ENCODE data around the gene ACTR1B.

DNA sequence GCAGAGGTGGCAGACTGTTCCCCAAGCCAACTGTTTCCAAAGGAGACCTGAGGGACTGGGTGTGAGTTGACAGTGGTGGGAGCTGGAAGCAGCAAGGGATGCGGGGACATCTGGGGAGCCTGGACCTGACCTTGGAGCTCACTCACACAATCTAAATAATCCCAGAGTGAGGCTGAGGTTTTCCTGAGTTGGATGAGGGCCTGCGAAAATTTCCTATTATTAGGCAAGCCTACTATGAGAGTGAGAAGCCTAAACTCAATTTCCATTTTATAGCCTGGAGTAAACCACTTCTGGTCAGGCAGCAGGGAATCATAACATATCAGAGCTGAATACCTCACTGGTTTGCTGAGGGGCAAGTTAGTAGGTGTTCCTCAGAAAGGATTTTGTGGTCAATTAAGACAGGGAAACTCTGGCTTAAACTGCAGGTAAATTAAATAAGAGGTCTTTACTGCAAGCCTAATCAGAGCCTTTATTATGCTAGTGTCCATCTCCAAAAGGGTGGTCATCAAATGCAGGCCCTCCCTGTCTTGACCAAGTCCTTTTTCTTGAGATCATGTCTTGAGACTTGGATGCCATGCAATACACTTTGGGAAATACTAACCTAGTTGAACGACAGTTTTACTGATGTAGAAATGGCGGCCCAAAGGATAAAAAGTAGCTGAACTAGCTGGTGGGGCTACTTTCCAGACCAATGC lies 19.7 kb downstream of the ACTR1B start:
- no peak for TF ChIP-seq POLR2A (IDR thresholded peaks at IDR 0.05)
- TF ChIP-seq, protein P1, sequence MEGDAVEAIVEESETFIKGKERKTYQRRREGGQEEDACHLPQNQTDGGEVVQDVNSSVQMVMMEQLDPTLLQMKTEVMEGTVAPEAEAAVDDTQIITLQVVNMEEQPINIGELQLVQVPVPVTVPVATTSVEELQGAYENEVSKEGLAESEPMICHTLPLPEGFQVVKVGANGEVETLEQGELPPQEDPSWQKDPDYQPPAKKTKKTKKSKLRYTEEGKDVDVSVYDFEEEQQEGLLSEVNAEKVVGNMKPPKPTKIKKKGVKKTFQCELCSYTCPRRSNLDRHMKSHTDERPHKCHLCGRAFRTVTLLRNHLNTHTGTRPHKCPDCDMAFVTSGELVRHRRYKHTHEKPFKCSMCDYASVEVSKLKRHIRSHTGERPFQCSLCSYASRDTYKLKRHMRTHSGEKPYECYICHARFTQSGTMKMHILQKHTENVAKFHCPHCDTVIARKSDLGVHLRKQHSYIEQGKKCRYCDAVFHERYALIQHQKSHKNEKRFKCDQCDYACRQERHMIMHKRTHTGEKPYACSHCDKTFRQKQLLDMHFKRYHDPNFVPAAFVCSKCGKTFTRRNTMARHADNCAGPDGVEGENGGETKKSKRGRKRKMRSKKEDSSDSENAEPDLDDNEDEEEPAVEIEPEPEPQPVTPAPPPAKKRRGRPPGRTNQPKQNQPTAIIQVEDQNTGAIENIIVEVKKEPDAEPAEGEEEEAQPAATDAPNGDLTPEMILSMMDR (IDR thresholded peaks at IDR 0.05) = no peak
